Activated T-cell treated with anti-CD3 and anti-CD28 coated beads, Interleukin-2, amount 50 U/mL, for 72 hours (primary cell): Measurements from ENCODE around the gene IRF2BP1. TPM values are rescaled to one million over a fixed set of nuclear protein-coding genes. Genes with fewer than 3 reads are reported as not detected.

Experiments used
- ATAC-seq, 2 donors: fragments of 150-1000 bp; cut with Tn5 transposase; replicated peaks in 1 of 2; 2 replicates each; pipeline ENCODE4 v1.10.0; 2021; ENCODE audit warnings: moderate library complexity in 2 of 2, mild to moderate bottlenecking in 1 of 2
- DNase-seq, 2 donors: peaks; one replicate each; pipeline ENCODE4 v3.0.0; 2021 to 2022; ENCODE audit warnings: mixed read lengths in 1 of 2
- H3K27ac Mint-ChIP-seq: one replicate; pipeline ENCODE4 v1.8.0; 2022; ENCODE audit warnings: mild to moderate bottlenecking, moderate library complexity, mixed read lengths
- H3K27me3 Mint-ChIP-seq: one replicate; pipeline ENCODE4 v1.8.0; 2022; ENCODE audit warnings: low read depth, mixed read lengths
- H3K36me3 Mint-ChIP-seq, 2 donors: one replicate each; pipeline ENCODE4 v1.8.0; 2022; ENCODE audit warnings: mixed read lengths in 2 of 2, mild to moderate bottlenecking in 1 of 2; ENCODE audit not compliant: insufficient read depth in 2 of 2
- H3K4me1 Mint-ChIP-seq: one replicate; pipeline ENCODE4 v1.8.0; 2022; ENCODE audit warnings: low read depth, mixed read lengths
- H3K4me3 Mint-ChIP-seq, 2 donors: one replicate each; pipeline ENCODE4 v1.8.0; 2022; ENCODE audit warnings: mild to moderate bottlenecking in 2 of 2, mixed read lengths in 2 of 2, moderate library complexity in 2 of 2
- H3K9me3 Mint-ChIP-seq, 2 donors: one replicate each; pipeline ENCODE4 v1.8.0; 2022; ENCODE audit warnings: mixed read lengths in 2 of 2
- total RNA-seq, 2 donors: library from RNA; stranded (reverse); gene quantifications; one replicate each; pipeline ENCODE4 v1.2.3, GENCODE V29; 2022

Gene IRF2BP1
- total RNA-seq, 2 donors from 2014 or later = 16.3 to 19.9 TPM

- Mint-ChIP-seq H3K27me3 (peaks cover 17% of the 10 kb centered on the region), H3K4me1 (no peaks in the 10 kb centered on the region), H3K9me3 (no peaks in the 10 kb centered on the region), H3K36me3 (no peaks in the 10 kb centered on the region), H3K4me3 (peak overlapping the region in 1 of 2 donors; percentile 16), H3K27ac (no peak overlapping the region)
- ATAC-seq (peak; percentile 70 to 79), DNase-seq (no peak)
Measured at GRCh38 chr19:45917421-45918091, 31.6 kb upstream of the IRF2BP1 start.

- no peak within 1 kb of the TSS for H3K4me3 Mint-ChIP-seq
- peak; percentile 13 to 15 for DNase-seq
Measured at GRCh38 chr19:45913874-45914830, 28.2 kb upstream of the IRF2BP1 start, which contains the start of gene NANOS2. Gene NANOS2, minus strand, starts transcription at chr19:45914778. Its CDS starts 85 bp downstream, at chr19:45914693.

GRCh38 chr19:45911291-45911690 is 25.4 kb upstream of the IRF2BP1 start:
- Mint-ChIP-seq H3K4me1 (peaks cover 8% of the 10 kb centered on the region), H3K27me3 (peaks cover 28% of the 10 kb centered on the region), H3K36me3 (no peaks in the 10 kb centered on the region), H3K27ac (no peak overlapping the region), H3K9me3 (no peaks in the 10 kb centered on the region), H3K4me3 (no peak overlapping the region)
- ATAC-seq (no peak), DNase-seq (no peak)

More at GRCh38 chr19:45913874-45914830, 28.2 kb upstream of the IRF2BP1 start, which contains the start of gene NANOS2:
- Mint-ChIP-seq H3K4me1 (no peaks in the 10 kb centered on the region), H3K9me3 (no peaks in the 10 kb centered on the region), H3K27me3 (peaks cover 33% of the 10 kb centered on the region), H3K36me3 (no peaks in the 10 kb centered on the region), H3K27ac (no peak within 1 kb of the TSS)
- ATAC-seq = no peak

- Mint-ChIP-seq H3K4me1 (peaks cover 8% of the 10 kb centered on the region), H3K27me3 (peaks cover 27% of the 10 kb centered on the region), H3K36me3 (no peaks in the 10 kb centered on the region), H3K9me3 (no peaks in the 10 kb centered on the region), H3K4me3 (no peak overlapping the region), H3K27ac (no peak overlapping the region)
- DNase-seq = no peak
- ATAC-seq = peak; percentile 41 to 69
Measured at GRCh38 chr19:45908956-45909355, 23.0 kb upstream of the IRF2BP1 start.

GRCh38 chr19:45906221-45906620 is 20.3 kb upstream of the IRF2BP1 start:
- Mint-ChIP-seq H3K9me3 (no peaks in the 10 kb centered on the region), H3K4me3 (no peak overlapping the region), H3K27me3 (peaks cover 10% of the 10 kb centered on the region), H3K27ac (no peak overlapping the region), H3K4me1 (peaks cover 15% of the 10 kb centered on the region), H3K36me3 (peaks cover 0 to 2% of the 10 kb centered on the region in 2 donors)
- ATAC-seq (no peak), DNase-seq (no peak)

- Mint-ChIP-seq H3K27me3 (peaks cover 5% of the 10 kb centered on the region), H3K36me3 (peaks cover 2 to 4% of the 10 kb centered on the region in 2 donors), H3K4me1 (peaks cover 25% of the 10 kb centered on the region), H3K4me3 (no peak overlapping the region), H3K9me3 (no peaks in the 10 kb centered on the region), H3K27ac (no peak overlapping the region)
- DNase-seq = no peak
- no peak for ATAC-seq
Measured at GRCh38 chr19:45905011-45905410, 19.1 kb upstream of the IRF2BP1 start.

GRCh38 chr19:45902651-45903625 is 17.0 kb upstream of the IRF2BP1 start:
- peaks cover 4 to 7% of the 10 kb centered on the region in 2 donors for H3K36me3 Mint-ChIP-seq
- no peaks in the 10 kb centered on the region for H3K27me3 Mint-ChIP-seq
- no peaks in the 10 kb centered on the region for H3K9me3 Mint-ChIP-seq
- DNase-seq (peak; percentile 99 to 100), ATAC-seq (peak; percentile 87)
- peak overlapping the region; percentile 91 for H3K27ac Mint-ChIP-seq
- H3K4me3 Mint-ChIP-seq = peak overlapping the region; percentile 96 to 99
- peaks cover 19% of the 10 kb centered on the region for H3K4me1 Mint-ChIP-seq

GRCh38 chr19:45901912-45902650 is 16.1 kb upstream of the IRF2BP1 start, which contains the start of gene MYPOP:
Gene MYPOP, minus strand, starts transcription at chr19:45902613. Its CDS starts 840 bp downstream, at chr19:45901773.
- Mint-ChIP-seq H3K4me3 (peak within 1 kb of the TSS; percentile 96 to 99), H3K9me3 (no peaks in the 10 kb centered on the region), H3K36me3 (peaks cover 4 to 7% of the 10 kb centered on the region in 2 donors), H3K27ac (peak within 1 kb of the TSS; percentile 91), H3K27me3 (no peaks in the 10 kb centered on the region), H3K4me1 (peaks cover 19% of the 10 kb centered on the region)
- DNase-seq = no peak
- ATAC-seq = no peak

GRCh38 chr19:45901432-45901911 is 15.5 kb upstream of the IRF2BP1 start:
- peak overlapping the region; percentile 62 to 68 for H3K4me3 Mint-ChIP-seq

GRCh38 chr19:45900738-45901431 is 14.9 kb upstream of the IRF2BP1 start:
- Mint-ChIP-seq H3K4me1 (peaks cover 19% of the 10 kb centered on the region), H3K9me3 (no peaks in the 10 kb centered on the region), H3K27me3 (no peaks in the 10 kb centered on the region), H3K36me3 (peaks cover 4 to 7% of the 10 kb centered on the region in 2 donors), H3K4me3 (peak overlapping the region; percentile 62 to 68), H3K27ac (no peak overlapping the region)
- DNase-seq = no peak
- ATAC-seq = no peak

More at GRCh38 chr19:45901432-45901911, 15.5 kb upstream of the IRF2BP1 start:
- no peaks in the 10 kb centered on the region for H3K27me3 Mint-ChIP-seq
- DNase-seq = peak; percentile 57 to 61
- no peak overlapping the region for H3K27ac Mint-ChIP-seq
- H3K36me3 Mint-ChIP-seq = peaks cover 4 to 7% of the 10 kb centered on the region in 2 donors
- peaks cover 19% of the 10 kb centered on the region for H3K4me1 Mint-ChIP-seq
- ATAC-seq = peak in 1 of 2 donors; percentile 7
- H3K9me3 Mint-ChIP-seq = no peaks in the 10 kb centered on the region

- Mint-ChIP-seq H3K27ac (peak overlapping the region; percentile 2), H3K27me3 (no peaks in the 10 kb centered on the region), H3K4me1 (peaks cover 19% of the 10 kb centered on the region), H3K4me3 (peak overlapping the region; percentile 11 to 25), H3K36me3 (peaks cover 7 to 11% of the 10 kb centered on the region in 2 donors), H3K9me3 (no peaks in the 10 kb centered on the region)
- no peak for ATAC-seq
- no peak for DNase-seq
Measured at GRCh38 chr19:45899919-45900589, 14.1 kb upstream of the IRF2BP1 start.
